Epithelial cell of prostate (primary cell): ENCODE data around the gene HRH1.
A peak's percentile ranks its signal among the peaks of the same experiment; 100 is the strongest.
"Not testable (repeated sequence)": the region's sequence is repeated elsewhere in the genome, so short reads cannot be mapped to it uniquely, and the experiment has no call there.

Source experiments
- DNase-seq: peaks from one replicate; pipeline ENCODE4 v3.0.0-alpha.2; 2011; ENCODE audit warnings: low read depth, low spot score
- H3K27ac ChIP-seq: fragments of 450-650 bp; 2 replicates; pipeline ENCODE4 v1.5.1; 2017; ENCODE audit warnings: mild to moderate bottlenecking

HRH1 gene

DNA sequence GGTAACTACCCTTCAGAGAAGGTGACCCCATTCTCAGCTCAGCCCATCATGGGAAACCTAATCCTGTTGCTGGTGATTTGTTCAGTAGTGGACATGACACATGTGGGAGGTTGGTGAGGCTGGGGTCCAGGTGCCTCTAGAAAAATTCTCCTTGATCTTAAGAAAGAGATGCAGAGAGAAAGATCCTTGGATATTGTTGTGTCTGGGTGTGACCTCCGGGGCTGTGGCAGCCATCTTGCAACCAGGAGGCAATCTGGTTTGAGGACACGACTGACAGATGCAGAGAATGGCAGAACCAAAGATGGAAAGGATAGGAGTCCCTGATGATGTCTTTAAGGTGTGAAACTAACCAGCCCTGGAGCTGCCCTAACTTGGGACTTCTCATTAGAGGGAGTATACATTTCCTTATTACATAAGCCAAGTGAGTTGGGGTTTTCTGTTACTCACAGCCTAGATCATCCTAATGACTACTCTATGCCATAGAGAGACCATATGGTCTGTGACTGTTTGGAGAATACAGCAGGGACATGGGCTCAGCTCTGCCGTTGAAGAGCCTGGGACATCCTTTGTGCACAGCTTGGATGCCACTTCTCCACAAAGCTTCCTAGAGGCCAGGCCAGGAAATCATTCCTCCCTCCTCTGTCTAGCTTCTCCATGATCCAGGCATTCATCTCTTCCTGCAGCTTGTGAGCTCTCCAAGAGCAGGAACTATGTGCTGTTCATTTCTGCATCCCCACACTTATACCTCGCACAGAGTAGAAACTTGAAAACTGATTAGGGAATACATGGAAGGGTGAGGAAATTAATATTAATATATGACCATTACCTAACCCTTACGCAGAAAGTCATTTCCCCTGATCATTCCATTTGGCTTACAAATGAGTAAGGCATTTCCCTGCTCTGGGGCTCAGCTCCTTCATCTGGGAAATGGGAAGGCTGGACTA, 45.9 kb downstream of the HRH1 start:
- peak overlapping the region; percentile 97 for H3K27ac ChIP-seq
- DNase-seq: peak; percentile 18

DNA sequence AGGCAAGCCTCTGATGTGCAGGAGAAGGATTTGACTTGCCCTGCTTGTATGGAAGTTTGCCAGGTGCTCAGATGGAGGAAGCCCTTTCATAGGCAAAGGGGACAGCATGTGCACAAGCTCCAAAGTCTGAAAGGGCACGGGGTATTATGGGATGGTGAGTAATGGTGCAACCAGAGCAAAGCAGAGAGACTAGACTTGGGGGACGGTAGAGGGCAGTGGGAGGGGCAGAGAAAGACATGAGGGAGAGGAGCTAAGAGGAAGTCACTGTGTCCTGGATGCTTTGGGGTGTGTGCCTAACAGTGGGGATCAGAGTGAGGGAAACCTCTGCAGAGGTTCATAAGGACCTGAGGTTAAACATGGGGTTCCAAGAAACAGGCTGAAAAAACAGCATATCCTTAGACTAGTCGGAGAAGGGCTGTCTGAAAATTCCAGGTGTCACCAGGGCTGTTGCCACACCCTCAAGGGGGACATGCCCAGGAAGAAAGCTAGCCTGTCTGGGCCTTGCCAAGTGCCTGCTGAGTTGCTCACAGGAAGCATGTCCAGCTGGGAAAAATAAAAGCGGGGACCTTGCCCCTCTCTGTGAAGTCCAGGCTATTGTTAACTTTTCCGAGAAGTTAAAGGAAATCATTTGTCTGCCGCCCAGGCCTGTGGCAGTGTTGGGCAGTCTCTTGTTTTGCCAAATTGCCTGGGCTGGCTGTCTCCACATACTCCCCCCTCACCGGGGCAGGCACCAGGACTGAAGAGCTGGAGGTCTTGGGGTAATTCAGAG, 47.1 kb downstream of the HRH1 start:
- no peak for DNase-seq
- H3K27ac ChIP-seq: peak overlapping the region; percentile 97

DNA sequence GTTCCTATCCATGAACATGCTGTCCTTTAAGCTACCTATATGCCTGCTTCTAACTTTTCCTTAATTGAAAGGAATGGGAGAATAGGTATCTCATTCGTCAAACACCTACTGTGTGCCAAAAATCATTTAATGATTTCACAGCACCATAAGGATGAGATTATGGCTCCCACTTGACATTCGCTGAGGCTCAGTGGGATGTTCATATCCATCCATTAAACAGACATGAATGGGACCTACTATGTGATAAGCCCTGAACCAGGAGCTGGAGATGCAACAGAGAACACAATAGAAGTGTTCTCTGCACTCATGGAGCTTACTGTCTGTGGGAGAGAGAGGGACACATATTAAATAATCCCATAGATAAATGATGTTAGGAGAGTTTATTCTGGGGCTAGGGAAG, 49.7 kb downstream of the HRH1 start:
- DNase-seq: no peak
- H3K27ac ChIP-seq: no peak overlapping the region

DNA sequence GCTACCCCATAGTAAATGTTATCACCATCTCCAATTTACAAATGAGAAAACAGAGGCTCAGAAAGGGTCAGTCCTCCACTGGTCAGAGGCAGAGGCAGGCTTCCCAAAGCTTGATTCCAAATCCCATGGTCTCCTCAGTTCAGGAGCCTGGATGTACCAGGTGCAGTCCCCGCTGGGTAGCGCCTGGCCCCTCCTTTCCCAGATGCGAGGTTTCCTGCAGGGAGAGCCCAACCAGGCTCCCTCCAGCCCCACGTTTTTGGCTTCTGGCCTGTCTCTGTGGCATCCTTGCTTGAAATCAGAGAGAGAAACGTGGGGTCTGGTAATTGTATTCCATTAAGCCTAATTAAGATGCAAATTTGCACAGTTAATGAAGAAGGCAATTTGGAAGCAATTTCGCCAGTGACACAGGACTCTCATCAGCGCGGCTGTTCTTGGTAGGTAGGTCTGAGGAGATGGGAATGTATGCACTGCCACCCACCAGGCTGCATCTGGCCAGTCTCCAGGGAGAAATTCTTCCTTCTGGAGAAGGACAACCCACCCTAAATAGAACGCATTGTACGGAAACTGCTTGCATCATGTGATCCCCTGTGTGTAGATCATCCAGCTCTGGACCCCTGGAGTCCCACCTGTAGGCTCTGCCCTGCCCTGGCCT, 50.5 kb downstream of the HRH1 start:
- no peak for DNase-seq
- no peak overlapping the region for H3K27ac ChIP-seq

DNA sequence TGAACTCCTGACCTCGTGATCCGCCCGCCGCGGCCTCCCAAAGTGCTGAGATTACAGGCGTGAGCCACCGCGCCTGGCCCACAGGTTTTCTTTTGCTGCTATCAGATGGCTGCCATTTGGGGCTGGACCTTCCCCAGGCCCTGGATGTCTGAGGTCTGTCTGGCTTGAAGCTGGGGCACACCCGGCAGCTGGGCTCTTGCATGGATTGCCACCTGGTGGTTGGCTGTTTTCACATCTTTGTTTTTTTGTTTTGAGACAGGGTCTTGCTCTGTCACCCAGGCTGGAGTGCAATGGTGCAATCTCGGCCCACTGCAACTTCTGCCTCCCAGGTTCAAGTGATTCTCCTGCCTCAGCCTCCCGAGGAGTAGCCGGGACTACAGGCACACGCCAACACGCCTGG, 51.6 kb downstream of the HRH1 start:
- H3K27ac ChIP-seq, DNase-seq: not testable (repeated sequence)

DNA sequence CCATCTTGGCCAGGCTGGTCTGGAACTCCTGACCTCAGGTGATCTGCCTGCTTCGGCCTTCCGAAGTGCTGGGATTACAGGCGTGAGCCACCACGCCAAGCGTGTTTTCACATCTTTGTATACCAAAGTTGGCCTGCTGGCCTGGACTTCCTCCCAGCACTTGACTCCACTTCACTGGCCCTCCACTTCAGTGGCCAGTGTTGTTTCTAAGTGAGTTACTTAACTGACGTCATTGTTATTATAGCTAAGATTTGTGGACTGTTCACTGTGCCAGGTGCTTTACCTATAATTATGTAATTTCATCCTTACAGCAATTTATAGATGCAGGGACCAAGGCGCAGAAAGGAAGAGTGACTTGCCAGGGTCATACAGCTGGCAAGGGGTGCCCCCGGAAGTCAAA, 52.0 kb downstream of the HRH1 start:
- no peak overlapping the region for H3K27ac ChIP-seq

DNA sequence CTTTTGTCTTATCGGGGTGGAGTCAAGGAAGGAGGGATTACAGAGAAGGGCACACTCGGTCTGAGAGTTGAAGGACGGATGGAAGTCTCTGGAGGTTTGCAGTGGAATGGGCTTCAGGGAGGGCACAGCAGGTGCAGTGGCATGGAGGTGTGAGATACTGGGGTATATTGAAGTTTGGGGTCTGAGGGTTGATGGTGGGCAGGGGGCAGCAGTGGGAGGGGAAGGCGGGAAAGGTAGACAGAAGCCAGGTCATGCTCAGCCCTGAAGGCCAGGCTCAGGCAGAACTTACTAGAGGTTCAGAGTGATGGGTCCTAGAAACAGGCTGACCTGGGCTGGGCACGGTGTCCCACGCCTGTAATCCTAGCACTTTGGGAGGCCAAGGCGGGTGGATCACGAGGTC, 52.7 kb downstream of the HRH1 start:
- DNase-seq: no peak
- no peak overlapping the region for H3K27ac ChIP-seq

More for the DNA sequence above, 52.0 kb downstream of the HRH1 start:
- no peak for DNase-seq

DNA sequence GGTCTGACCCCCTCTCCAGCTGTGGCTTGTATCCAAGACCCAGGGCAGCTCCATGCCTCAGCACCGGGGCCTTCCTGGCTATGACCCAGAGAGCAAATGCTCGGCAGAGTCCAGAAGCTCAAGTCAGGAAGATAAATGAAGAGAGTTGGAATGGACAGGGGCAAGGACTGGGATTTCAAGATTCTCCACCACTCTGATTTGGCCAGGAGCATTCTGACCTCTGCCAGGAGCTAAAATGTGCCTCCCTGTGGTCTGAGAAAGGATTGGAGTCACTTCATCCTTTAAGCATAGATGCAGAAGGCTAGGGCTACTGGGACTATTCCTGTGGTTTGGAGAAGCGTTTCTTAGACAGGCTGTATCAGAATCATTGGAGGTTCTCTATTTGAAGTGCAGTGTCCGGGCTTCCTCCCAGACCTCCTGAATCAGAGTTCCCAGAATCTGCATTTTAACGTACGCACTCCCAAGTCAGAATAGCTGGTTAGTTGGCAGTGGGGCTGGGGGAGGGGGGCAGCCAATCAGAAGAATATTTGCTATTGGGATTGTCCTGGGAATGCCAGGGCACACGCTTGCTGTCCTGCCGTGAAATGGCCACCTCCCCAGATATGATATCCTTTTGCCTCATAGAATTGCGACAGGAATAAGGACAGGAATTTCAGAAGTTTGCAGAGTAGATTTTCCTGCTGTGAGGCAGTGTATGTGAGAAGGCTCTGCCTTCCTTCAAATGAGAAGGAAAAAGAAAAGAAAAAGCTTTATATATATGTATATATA, 57.4 kb downstream of the HRH1 start:
- H3K27ac ChIP-seq: peak overlapping the region; percentile 45
- no peak for DNase-seq

DNA sequence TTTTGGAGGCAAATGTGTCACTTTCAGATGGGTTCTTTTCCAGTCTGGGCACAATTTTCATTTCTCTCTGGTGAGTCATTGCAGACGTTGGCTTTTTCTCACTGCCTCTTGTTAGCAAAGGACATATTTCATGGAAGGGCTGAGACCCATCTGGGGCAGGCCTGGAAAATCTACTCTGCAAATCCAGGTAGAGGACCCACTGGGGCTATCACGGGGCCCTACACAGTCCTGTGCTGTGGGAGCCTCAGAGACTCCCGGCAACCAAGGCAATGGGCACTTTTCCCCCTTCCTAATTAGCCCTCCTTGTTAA, 58.0 kb downstream of the HRH1 start:
- no peak for DNase-seq
- peak overlapping the region; percentile 45 for H3K27ac ChIP-seq

DNA sequence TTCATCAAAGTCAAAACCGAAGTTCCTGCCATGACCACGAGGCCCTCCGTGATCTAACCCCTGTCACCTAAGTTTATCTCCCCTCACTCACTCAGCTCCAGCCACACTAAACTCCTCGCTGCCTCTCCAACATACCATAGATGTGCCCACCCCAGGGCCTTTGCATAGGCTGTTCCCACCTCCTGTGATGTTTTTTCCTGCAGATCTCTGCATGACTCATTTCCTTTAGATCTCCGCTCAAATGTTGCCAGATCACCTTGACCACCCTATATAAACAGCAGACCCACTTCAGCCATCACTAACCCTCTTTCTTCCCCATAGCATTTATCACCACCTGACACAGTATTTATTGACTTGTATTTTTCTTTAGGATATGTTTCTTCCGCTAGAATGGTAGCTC, 58.5 kb downstream of the HRH1 start:
- no peak for DNase-seq
- H3K27ac ChIP-seq: peak overlapping the region; percentile 45

DNA sequence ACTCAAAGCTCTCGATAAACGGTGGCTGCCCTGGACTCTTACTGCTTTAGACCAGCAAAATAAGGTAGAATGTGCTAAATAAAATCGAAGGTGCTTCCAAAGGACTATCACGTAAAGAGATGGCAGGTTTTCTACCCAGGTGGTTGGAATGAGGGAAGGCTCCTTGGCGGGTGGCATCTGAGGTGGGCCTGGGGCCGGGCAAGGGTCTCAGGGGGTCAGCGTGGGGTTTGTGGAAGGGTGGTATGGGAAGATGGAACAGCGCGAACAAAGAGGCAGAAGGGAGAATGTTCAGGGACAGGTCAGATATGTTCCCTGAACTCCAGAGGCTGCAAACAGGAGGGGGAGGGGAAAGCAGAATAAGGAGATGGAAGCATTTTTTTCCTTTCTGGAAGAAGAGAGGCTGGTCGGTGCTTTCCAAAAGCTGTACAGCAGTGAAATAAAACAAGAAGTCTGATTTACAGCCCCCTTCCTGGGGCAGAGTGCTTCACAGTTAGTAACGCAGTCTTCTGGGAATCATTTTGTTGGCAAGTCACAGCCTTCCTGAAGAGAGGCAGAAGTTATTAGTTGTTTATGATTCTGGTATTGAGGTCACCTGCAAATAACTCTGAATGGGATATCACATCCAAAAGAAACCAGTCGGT, 59.6 kb downstream of the HRH1 start:
- DNase-seq: no peak
- H3K27ac ChIP-seq: no peak overlapping the region

DNA sequence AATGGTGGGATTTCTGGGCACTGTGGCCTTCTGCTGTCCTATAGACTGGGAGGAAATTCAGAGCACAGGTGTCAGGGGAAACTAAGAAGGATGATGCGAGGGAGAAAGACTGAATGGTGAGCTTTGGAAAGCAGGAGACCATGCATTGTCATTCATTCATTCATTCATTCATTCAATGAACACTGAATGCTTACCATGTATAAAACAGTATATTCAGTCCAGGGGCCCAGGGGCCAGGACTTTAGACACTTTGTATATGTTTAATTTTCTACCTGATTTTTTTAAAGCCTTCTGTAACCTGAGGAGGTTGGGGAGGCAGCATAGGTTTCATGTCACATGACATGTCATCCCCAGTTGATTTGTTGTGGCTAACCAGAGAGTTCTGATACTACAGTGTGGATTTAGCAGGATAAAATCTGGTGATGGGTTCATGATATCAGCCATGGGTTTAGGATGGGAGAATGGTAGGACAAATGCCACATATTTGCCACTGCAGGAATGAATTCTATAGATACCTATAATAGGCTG, 60.2 kb downstream of the HRH1 start:
- no peak for DNase-seq
- H3K27ac ChIP-seq: no peak overlapping the region

DNA sequence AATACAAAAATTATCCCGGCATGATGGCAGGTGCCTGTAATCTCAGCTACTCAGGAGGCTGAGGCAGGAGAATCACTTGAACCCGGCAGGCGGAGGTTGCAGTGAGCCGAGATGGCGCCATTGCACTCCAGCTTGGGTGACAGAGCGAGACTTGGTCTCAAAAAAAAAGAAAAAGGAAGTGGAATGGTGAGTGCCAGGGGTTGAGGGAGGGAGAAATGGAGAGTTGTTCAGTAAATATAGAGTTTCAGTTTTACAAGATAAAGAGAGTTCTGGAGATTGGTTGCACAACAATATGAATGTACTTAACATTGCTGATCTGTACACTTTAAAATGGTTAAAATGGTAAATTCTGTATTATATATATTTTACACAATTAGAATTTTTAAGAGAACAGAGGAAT, 63.1 kb downstream of the HRH1 start:
- DNase-seq, H3K27ac ChIP-seq: not testable (repeated sequence)

DNA sequence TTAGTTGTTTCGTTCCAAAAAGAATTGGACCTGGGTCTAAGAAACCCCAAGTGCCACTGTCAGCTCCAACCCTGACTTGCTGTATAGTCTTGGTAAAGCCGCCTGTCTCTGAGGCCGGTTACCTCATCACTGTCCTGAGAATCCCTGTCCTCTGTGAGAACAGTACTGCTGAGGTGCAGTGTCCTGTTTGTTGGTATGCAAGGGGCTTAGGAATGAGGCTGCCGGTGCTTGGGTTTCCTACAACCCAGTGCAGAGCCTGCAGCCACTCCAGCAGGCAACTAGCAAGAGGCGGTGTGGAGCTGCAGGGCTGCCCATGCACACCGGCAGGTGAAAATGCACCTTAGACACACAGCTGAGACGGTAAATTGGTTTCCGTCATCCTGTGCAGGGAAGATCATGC, 65.9 kb downstream of the HRH1 start:
- no peak overlapping the region for H3K27ac ChIP-seq

DNA sequence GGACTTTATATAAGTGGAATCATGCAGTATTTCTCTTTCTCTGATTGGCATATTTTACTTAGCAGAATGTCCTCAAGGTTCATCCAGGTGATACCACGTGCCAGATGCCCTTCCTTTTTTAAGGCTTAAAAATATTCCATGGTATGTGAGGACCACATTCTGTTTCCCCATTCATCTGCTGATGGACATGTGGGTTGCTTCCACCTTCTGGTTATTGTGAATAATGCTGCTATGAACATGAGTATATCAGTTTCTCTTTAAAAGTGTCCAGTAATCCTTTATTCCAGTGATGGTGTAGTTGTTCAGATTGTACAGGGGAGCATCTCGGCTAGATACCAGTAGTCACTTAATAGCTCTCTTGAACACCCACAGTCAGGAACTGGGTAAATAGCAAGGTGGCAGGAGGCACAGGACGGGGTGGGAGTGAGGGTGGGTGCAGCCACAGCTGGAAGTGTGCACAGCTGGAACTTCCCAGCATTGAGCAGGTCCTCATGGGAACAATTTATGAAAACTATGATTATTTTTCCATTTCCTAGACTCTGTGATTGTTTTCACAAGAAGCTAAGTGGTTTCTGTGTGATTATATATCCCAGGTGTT, 67.6 kb downstream of the HRH1 start:
- no peak overlapping the region for H3K27ac ChIP-seq
- DNase-seq: no peak

More for the DNA sequence above, 65.9 kb downstream of the HRH1 start:
- no peak for DNase-seq

DNA sequence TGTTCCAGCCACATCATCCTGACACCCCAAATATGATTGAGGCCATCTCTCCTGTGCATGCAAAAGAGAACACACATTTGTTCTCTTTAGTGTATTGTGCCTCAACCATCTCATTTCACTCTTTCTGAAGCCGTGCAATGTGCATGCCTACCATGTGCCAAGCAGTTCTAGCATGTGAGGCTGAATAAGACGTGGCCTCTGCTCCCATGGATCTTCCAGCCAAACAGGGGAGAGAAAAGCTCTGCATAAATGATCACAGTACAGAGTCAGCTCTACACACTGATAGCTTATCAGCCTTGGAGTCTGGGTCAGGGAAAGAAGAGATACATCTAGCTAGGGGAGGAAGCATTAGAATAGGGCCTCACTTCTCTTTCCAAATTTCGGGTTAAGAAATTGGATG, 69.7 kb downstream of the HRH1 start:
- DNase-seq: no peak
- H3K27ac ChIP-seq: no peak overlapping the region

DNA sequence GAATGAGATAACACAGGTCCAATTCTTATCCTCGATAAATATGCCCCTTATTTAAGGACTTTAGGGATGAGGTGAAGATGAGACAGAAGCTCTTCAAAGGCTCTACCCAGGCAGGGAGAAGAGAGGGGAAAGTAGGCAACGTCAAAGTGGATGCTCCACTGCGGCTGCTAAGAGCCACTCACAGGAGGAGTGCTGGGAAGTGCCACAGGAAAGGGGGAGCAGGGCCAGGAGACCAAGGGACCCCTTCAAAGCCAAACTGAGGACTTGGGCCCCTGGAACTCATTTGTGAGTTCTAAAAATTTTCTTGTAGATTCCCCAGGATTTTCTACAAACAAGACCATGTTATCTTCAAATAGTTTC, 70.6 kb downstream of the HRH1 start:
- no peak for DNase-seq
- H3K27ac ChIP-seq: peak overlapping the region; percentile 97

DNA sequence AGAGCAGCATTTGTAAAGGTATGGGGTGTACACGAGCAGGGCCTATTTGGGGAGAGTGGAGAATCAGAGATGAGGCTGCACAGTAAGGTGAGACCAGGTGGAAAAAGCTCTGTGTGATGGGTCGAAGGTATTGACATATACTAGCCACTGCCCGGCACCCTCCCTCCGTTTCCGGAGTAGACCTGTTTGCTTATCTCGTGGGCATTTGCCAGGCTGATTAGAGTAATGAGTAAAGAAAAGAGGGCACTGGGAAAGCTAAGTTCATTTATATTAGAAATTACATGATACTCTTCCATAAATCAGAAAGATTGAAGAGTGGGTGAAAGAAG, 71.7 kb downstream of the HRH1 start:
- DNase-seq: no peak
- peak overlapping the region; percentile 97 for H3K27ac ChIP-seq

DNA sequence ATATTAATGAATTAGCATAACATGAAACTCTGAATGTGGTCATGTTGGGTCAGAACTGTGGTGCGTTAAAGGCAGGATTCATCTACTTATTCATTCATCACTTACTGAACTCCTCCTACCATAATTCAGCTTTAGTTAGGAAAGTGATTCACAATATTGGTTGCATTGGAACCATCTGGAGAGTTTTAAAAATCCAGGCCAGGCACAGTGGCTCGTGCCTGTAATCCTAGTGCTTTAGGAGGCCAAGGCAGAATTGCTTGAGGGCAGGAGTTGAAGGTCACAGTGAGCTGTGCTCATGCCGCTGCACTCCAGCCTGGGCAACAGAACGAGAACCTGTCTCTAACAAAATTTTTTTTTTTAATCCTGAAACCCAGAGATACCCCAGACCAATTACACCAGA, 73.7 kb downstream of the HRH1 start:
- DNase-seq: no peak

More for the DNA sequence above, 73.7 kb downstream of the HRH1 start:
- no peak overlapping the region for H3K27ac ChIP-seq
